Large intestine (tissue), 3 donors: ENCODE measurements around the gene RIC3. TPM values are rescaled to one million over a fixed set of nuclear protein-coding genes. Genes with fewer than 3 reads are reported as not detected.

ENCODE experiments used
- DNase-seq, 2 donors: peaks; one replicate each; pipeline versions ENCODE4 v3.0.0 to v3.0.0-alpha.2; 2013
- H3K27ac ChIP-seq: one replicate; pipeline ENCODE4 v1.5.1; 2013; ENCODE audit warnings: low read length
- H3K27me3 ChIP-seq: 2 replicates; pipeline ENCODE4 v1.6.1; 2013; ENCODE audit warnings: low read length; ENCODE audit not compliant: control insufficient read depth, insufficient read depth
- H3K36me3 ChIP-seq: 2 replicates; pipeline ENCODE4 v1.6.1; 2013; ENCODE audit warnings: low read length; ENCODE audit not compliant: control insufficient read depth, insufficient read depth
- H3K4me1 ChIP-seq: one replicate; pipeline ENCODE4 v1.6.1; 2013; ENCODE audit warnings: low read length; ENCODE audit not compliant: control insufficient read depth, insufficient read depth
- H3K4me3 ChIP-seq: one replicate; pipeline ENCODE4 v1.5.1; 2013; ENCODE audit warnings: low read length
- H3K9me3 ChIP-seq: one replicate; pipeline ENCODE4 v1.6.1; 2013; ENCODE audit warnings: mild to moderate bottlenecking, low read depth, low read length, moderate library complexity; ENCODE audit not compliant: control insufficient read depth
- WGBS: methylation state at CpG from one replicate; pipeline ENCODE4 v1.1.5; 2013; ENCODE audit warnings: low lambda C conversion rate; ENCODE audit not compliant: insufficient coverage; 5-methylcytosine and 5-hydroxymethylcytosine counted together
- polyA plus RNA-seq: library from polyadenylated mRNA; unstranded; fragments of 120-200 nt; gene quantifications from one replicate; pipeline ENCODE4 v1.2.1, GENCODE V29; 2013

Gene RIC3
- polyA plus RNA-seq, 1 donor: 9.0 TPM

GRCh38 chr11:8097926-8098325, 70.9 kb downstream of the RIC3 start:
- no peak overlapping the region for H3K27ac ChIP-seq
- no CpG with 5 or more reads among the region's 2 CpGs for WGBS
- H3K27me3 ChIP-seq: no peaks in the 10 kb centered on the region
- no peak overlapping the region for H3K4me3 ChIP-seq
- peaks cover 25% of the 10 kb centered on the region for H3K4me1 ChIP-seq
- no peaks in the 10 kb centered on the region for H3K9me3 ChIP-seq
- H3K36me3 ChIP-seq: peaks cover 34% of the 10 kb centered on the region
- DNase-seq: no peak

DNA sequence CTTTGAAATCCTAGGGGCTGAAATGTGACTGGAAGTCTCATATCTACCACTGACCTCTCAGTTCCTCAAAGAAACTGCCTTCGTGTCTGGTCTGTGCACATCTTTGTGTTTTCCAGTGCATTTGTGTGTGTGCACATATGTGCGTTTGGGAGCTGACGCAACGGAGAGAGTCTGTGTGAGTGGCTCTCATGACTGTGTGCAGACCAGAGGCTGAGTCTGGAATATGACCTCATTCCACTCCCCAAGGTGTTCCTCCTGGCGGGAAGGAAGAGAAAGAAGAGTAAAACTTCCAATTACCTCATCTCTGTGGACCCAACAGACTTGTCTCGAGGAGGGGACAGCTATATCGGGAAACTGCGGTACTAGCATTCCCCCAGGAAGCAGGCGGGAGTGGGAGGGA, 71.4 kb downstream of the RIC3 start:
- no CpG with 5 or more reads among the region's 9 CpGs for WGBS
- Histone ChIP-seq H3K4me3 (no peak overlapping the region), H3K9me3 (no peaks in the 10 kb centered on the region), H3K27ac (no peak overlapping the region), H3K36me3 (peaks cover 32% of the 10 kb centered on the region), H3K27me3 (no peaks in the 10 kb centered on the region), H3K4me1 (peaks cover 29% of the 10 kb centered on the region)
- DNase-seq: no peak

GRCh38 chr11:8097062-8097461, 71.8 kb downstream of the RIC3 start:
- DNase-seq: no peak

GRCh38 chr11:8096575-8096974, 72.2 kb downstream of the RIC3 start:
- no CpG with 5 or more reads among the region's 6 CpGs for WGBS
- H3K4me1 ChIP-seq: peaks cover 34% of the 10 kb centered on the region
- no peak overlapping the region for H3K4me3 ChIP-seq
- H3K27me3 ChIP-seq: no peaks in the 10 kb centered on the region
- H3K27ac ChIP-seq: no peak overlapping the region
- H3K36me3 ChIP-seq: peaks cover 27% of the 10 kb centered on the region
- DNase-seq: no peak
- no peaks in the 10 kb centered on the region for H3K9me3 ChIP-seq

More at GRCh38 chr11:8097062-8097461, 71.8 kb downstream of the RIC3 start:
- peaks cover 33% of the 10 kb centered on the region for H3K4me1 ChIP-seq
- H3K4me3 ChIP-seq: no peak overlapping the region
- no peaks in the 10 kb centered on the region for H3K27me3 ChIP-seq
- H3K36me3 ChIP-seq: peaks cover 29% of the 10 kb centered on the region
- WGBS: no CpG with 5 or more reads among the region's 8 CpGs
- no peak overlapping the region for H3K27ac ChIP-seq
- H3K9me3 ChIP-seq: no peaks in the 10 kb centered on the region

DNA sequence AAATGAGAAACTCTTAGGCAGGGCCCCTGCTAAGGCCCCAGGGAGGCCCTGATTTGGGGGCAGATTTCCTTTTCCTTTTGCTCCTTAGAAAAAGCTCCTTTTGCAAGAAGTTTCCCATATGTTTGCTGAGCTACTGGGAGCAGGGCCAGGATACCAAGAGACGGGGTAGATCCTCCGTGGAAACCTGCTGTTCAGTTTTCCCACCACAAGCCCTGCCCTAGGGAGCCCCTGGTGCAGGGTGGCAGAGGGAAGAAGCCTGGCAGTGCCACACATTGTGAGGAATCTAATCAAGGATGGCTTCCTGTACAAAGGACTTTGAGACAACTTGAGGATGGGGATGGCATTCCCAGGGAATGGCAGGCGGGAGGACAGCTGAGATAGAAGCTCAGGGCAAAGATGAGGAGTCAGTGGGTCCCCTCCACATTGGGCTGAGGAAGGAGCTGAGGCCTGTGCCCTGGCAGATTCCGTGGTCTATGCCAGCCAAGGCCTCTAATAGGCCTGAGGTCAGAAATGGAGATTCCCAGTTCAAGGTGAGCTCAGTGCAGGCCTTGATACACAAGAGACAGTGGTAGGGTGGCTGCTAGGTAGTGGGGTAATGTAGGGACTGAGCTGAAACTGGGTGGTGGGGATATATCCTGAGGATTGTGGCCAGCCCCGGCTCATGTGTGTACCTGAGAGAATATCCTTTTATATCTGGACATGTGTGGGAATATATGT, 72.9 kb downstream of the RIC3 start:
- DNase-seq: no peak
- H3K4me3 ChIP-seq: no peak overlapping the region
- no peaks in the 10 kb centered on the region for H3K9me3 ChIP-seq
- H3K4me1 ChIP-seq: peaks cover 34% of the 10 kb centered on the region
- peaks cover 22% of the 10 kb centered on the region for H3K36me3 ChIP-seq
- H3K27ac ChIP-seq: no peak overlapping the region
- WGBS: no CpG with 5 or more reads among the region's 5 CpGs
- H3K27me3 ChIP-seq: no peaks in the 10 kb centered on the region

DNA sequence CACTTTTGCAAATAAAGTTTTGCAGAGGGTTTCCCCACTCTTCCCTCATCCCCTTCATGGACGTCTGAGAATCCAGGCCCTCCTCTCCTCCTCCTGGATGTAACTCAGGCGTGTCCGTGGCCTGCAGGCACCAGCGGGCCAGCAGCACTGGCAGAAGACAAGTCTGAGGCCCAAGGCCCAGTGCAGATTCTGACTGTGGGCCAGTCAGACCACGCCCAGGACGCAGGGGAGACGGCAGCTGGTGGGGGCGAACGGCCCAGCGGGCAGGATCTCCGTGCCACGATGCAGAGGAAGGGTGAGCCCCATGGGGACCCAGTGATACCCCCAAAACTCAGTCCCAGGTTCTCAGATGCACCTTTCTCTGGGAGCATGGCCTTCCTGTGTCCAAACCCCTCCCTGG, 73.5 kb downstream of the RIC3 start:
- no peaks in the 10 kb centered on the region for H3K27me3 ChIP-seq
- no peak overlapping the region for H3K27ac ChIP-seq
- H3K36me3 ChIP-seq: peaks cover 20% of the 10 kb centered on the region
- no peak for DNase-seq
- H3K4me3 ChIP-seq: no peak overlapping the region
- peaks cover 38% of the 10 kb centered on the region for H3K4me1 ChIP-seq
- no CpG with 5 or more reads among the region's 12 CpGs for WGBS
- H3K9me3 ChIP-seq: no peaks in the 10 kb centered on the region

DNA sequence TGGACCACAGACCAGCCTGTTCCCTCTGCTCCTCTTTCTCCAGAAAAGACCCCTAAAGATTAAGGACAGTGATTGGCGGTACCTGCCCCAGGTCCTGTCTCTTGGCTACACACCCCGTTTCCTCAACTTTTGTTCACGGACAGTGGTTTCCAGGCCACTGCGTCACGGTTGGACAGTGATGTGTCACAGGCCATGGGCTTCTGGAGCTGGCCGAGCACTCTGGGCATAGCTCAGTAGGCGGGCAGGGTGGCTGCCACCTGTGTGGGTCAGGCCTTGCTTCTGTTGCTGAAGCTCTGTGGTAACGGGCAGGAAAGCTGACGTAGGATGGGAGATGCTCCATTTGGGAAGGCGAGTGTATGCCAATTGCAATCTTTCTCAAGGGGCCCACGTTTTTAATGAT, 74.2 kb downstream of the RIC3 start:
- no CpG with 5 or more reads among the region's 11 CpGs for WGBS

GRCh38 chr11:8093931-8094575, 74.8 kb downstream of the RIC3 start:
- H3K4me3 ChIP-seq: no peak overlapping the region
- H3K4me1 ChIP-seq: peaks cover 41% of the 10 kb centered on the region
- H3K36me3 ChIP-seq: peaks cover 17% of the 10 kb centered on the region
- no peaks in the 10 kb centered on the region for H3K9me3 ChIP-seq
- peak overlapping the region; percentile 37 for H3K27ac ChIP-seq
- peak; percentile 68 to 88 for DNase-seq
- H3K27me3 ChIP-seq: no peaks in the 10 kb centered on the region
- WGBS: no CpG with 5 or more reads among the region's 9 CpGs

More for the DNA sequence above, 74.2 kb downstream of the RIC3 start:
- no peaks in the 10 kb centered on the region for H3K27me3 ChIP-seq
- no peak for DNase-seq
- peak overlapping the region; percentile 35 for H3K27ac ChIP-seq
- peaks cover 19% of the 10 kb centered on the region for H3K36me3 ChIP-seq
- H3K4me1 ChIP-seq: peaks cover 41% of the 10 kb centered on the region
- no peak overlapping the region for H3K4me3 ChIP-seq
- H3K9me3 ChIP-seq: no peaks in the 10 kb centered on the region

- WGBS: no CpG with 5 or more reads among the region's 11 CpGs
- H3K27me3 ChIP-seq: no peaks in the 10 kb centered on the region
- H3K4me1 ChIP-seq: peaks cover 41% of the 10 kb centered on the region
- H3K9me3 ChIP-seq: no peaks in the 10 kb centered on the region
- peak overlapping the region; percentile 37 for H3K27ac ChIP-seq
- H3K4me3 ChIP-seq: no peak overlapping the region
- H3K36me3 ChIP-seq: peaks cover 12% of the 10 kb centered on the region
- DNase-seq: peak; percentile 68 to 79
Observed at GRCh38 chr11:8092587-8093424, 76.0 kb downstream of the RIC3 start.

DNA sequence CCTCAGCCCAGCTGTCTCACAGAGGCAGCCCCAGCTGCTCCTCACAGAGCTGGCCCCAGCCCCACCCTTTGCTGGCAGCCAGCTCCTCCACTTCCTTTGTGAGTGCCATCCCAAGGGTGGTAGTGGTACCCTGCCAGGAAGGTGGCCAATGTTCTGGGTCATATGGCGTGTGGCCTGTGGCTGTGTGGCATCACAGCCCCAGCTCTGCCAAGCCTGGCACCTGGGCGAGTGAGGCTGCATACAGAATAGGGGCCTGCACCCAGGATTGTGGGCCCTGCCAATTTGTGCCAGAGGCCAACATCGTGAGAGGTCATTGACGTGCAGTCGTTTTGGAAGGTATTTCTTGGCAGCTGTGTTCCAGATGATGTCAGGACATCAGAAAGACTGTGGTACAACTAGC, 77.1 kb downstream of the RIC3 start:
- Histone ChIP-seq H3K9me3 (no peaks in the 10 kb centered on the region), H3K4me1 (peaks cover 41% of the 10 kb centered on the region), H3K27ac (peak overlapping the region; percentile 37), H3K27me3 (no peaks in the 10 kb centered on the region), H3K4me3 (no peak overlapping the region), H3K36me3 (peaks cover 2% of the 10 kb centered on the region)
- no peak for DNase-seq
- no CpG with 5 or more reads among the region's 5 CpGs for WGBS
